ENCODE measurements around the gene TPRG1. TPM values are rescaled to one million over a fixed set of nuclear protein-coding genes. Genes with fewer than 3 reads are reported as not detected.

TPRG1 gene
- total RNA-seq, 1 experiment from 2014 or later, result 1.0 TPM

DNA sequence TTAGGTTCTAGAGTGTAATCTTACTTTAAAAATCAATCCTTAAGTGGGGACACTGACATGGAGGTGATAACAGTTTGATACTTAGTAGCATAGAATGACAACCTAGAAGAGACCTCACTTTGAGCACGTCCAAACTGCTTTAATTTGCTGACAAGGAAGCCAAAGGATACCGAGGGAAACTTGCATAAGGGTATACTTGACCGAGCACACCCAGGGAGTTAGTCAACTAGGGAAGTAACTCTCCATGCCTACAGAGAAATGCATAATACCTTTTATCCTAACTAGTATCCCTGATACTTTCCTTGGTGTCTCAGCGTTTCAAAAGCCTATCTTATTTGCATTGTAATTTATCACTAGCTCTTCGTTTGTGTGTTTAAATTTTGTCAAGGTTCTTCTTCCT is 5.5 kb upstream of the TPRG1 start:
- H3K27me3 ChIP-seq (replicated peaks; ENCODE audit: insufficient read depth, low read depth, low read length, poor library complexity), result no peaks in the 10 kb centered on the region
- POLR2A ChIA-PET (ENCODE audit: low non-redundant PET), result no interaction called here
- no peak for DNase-seq (ENCODE audit: low spot score)
- no peaks in the 10 kb centered on the region for H3K36me3 ChIP-seq (ENCODE audit: insufficient read depth, low read length, poor library complexity, severe bottlenecking)
- no TSS peak for BruUV-seq (replicated peaks)
- no peaks in the 10 kb centered on the region for H3K4me1 ChIP-seq (ENCODE audit: insufficient read depth, low read length, poor library complexity, severe bottlenecking)
- CTCF ChIA-PET, result no interaction called here
- no peaks in the 10 kb centered on the region for H3K9me3 ChIP-seq (ENCODE audit: low read depth, low read length, poor library complexity, severe bottlenecking)
- TF ChIP-seq, protein P1, sequence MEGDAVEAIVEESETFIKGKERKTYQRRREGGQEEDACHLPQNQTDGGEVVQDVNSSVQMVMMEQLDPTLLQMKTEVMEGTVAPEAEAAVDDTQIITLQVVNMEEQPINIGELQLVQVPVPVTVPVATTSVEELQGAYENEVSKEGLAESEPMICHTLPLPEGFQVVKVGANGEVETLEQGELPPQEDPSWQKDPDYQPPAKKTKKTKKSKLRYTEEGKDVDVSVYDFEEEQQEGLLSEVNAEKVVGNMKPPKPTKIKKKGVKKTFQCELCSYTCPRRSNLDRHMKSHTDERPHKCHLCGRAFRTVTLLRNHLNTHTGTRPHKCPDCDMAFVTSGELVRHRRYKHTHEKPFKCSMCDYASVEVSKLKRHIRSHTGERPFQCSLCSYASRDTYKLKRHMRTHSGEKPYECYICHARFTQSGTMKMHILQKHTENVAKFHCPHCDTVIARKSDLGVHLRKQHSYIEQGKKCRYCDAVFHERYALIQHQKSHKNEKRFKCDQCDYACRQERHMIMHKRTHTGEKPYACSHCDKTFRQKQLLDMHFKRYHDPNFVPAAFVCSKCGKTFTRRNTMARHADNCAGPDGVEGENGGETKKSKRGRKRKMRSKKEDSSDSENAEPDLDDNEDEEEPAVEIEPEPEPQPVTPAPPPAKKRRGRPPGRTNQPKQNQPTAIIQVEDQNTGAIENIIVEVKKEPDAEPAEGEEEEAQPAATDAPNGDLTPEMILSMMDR (conservative IDR thresholded peaks at IDR 0.05; ENCODE audit: low read depth, low read length), result no peak
- TF ChIP-seq EZH2 (IDR thresholded peaks at IDR 0.05; ENCODE audit: borderline replicate concordance, low read depth, low read length, poor library complexity, severe bottlenecking), result no peak
- no peak overlapping the region for H3K4me3 ChIP-seq (ENCODE audit: low read depth, low read length, poor library complexity, severe bottlenecking)
- H3K27ac ChIP-seq (ENCODE audit: low read depth, low read length, poor library complexity, severe bottlenecking), result no peak overlapping the region
- intact Hi-C loops (cut with micrococcal nuclease; ENCODE audit: unreplicated experiment), result no loop called here

DNA sequence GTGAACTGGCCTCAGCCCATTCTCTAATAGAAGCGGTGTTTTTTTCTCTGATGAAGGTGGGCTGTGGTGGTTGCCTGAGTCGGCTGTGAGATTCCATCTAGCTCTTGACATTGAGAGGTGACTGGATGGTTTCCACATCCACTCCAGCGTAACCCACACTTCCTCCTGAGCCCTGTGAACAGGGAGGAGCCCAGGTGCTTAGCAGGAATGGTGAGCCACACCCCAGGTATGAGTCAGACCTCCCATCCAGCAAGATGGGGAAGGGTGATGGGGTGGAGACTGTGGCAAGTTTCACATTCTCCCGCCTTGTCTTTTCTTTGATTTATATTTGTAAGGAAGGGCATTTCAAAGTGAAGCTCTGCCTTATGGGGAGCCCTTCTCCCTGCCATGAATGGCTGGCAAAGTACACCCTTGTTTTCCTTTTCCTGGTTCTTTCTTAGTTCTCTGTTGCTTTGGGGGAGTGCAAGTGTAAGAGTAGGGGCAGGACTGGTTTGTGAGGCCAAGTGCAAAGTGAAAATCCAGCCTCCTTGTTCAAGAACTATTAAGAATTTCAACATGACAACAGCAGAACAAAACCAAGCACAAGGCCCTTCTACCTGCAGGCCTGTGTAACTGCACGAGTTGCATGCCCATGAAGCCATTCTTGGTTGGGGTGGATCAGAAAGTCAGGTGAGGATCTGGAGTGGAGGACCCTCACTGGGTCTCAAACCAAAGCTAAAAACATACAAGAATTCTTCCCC is 4.6 kb upstream of the TPRG1 start:
- Histone ChIP-seq H3K9me3 (ENCODE audit: low read depth, low read length, poor library complexity, severe bottlenecking) (no peaks in the 10 kb centered on the region), H3K4me1 (ENCODE audit: insufficient read depth, low read length, poor library complexity, severe bottlenecking) (no peaks in the 10 kb centered on the region), H3K4me3 (ENCODE audit: low read depth, low read length, poor library complexity, severe bottlenecking) (no peak overlapping the region), H3K27me3 (replicated peaks; ENCODE audit: insufficient read depth, low read depth, low read length, poor library complexity) (no peaks in the 10 kb centered on the region), H3K27ac (ENCODE audit: low read depth, low read length, poor library complexity, severe bottlenecking) (no peak overlapping the region), H3K36me3 (ENCODE audit: insufficient read depth, low read length, poor library complexity, severe bottlenecking) (no peaks in the 10 kb centered on the region)
- TF ChIP-seq, protein P1 (conservative IDR thresholded peaks at IDR 0.05; ENCODE audit: low read depth, low read length), result no peak
- no peak for TF ChIP-seq EZH2 (IDR thresholded peaks at IDR 0.05; ENCODE audit: borderline replicate concordance, low read depth, low read length, poor library complexity, severe bottlenecking)
- CTCF ChIA-PET, result no interaction called here
- no TSS peak for BruUV-seq (replicated peaks)
- intact Hi-C loops (cut with micrococcal nuclease; ENCODE audit: unreplicated experiment), result no loop called here
- no peak for DNase-seq (ENCODE audit: low spot score)
- POLR2A ChIA-PET (ENCODE audit: low non-redundant PET), result no interaction called here

DNA sequence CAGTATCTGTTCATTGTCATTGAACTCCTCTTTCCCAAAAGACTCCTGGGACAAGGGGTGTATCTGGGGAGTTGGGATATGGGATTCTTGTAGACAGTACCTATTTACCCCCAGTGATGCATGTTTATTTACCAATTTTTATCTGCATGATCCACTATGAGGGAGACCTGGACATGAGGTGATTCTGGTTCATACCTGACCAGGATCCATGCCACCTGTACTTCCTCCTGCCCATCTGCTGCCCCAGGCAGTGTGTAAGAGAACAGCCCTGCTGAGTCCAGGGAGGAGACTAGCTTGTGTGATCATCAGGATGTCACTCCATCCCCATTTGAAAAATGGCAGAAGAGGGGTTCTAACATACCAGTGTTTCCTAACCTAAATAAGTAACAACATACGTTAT is 3.1 kb upstream of the TPRG1 start:
- Histone ChIP-seq H3K4me1 (ENCODE audit: insufficient read depth, low read length, poor library complexity, severe bottlenecking) (peaks cover 8% of the 10 kb centered on the region), H3K27ac (ENCODE audit: low read depth, low read length, poor library complexity, severe bottlenecking) (no peak overlapping the region), H3K4me3 (ENCODE audit: low read depth, low read length, poor library complexity, severe bottlenecking) (no peak overlapping the region), H3K36me3 (ENCODE audit: insufficient read depth, low read length, poor library complexity, severe bottlenecking) (no peaks in the 10 kb centered on the region), H3K9me3 (ENCODE audit: low read depth, low read length, poor library complexity, severe bottlenecking) (no peaks in the 10 kb centered on the region), H3K27me3 (replicated peaks; ENCODE audit: insufficient read depth, low read depth, low read length, poor library complexity) (no peaks in the 10 kb centered on the region)
- DNase-seq (ENCODE audit: low spot score), result no peak
- intact Hi-C loops (cut with micrococcal nuclease; ENCODE audit: unreplicated experiment), result no loop called here
- no TSS peak for BruUV-seq (replicated peaks)
- no peak for TF ChIP-seq EZH2 (IDR thresholded peaks at IDR 0.05; ENCODE audit: borderline replicate concordance, low read depth, low read length, poor library complexity, severe bottlenecking)
- TF ChIP-seq, protein P1 (conservative IDR thresholded peaks at IDR 0.05; ENCODE audit: low read depth, low read length), result no peak
- ChIA-PET POLR2A (ENCODE audit: low non-redundant PET) (no interaction called here), CTCF (no interaction called here)

All from A673 (cell line).